ENCODE results near the gene AP1S1. TPM values are rescaled to one million over a fixed set of nuclear protein-coding genes. Genes with fewer than 3 reads are reported as not detected.

AP1S1 gene
- total RNA-seq, 1 donor from 2014 or later: 90.1 TPM

GRCh38 chr7:101162551-101163278, 8.4 kb downstream of the AP1S1 start:
- H3K4me1 Mint-ChIP-seq: peaks cover 41% of the 10 kb centered on the region
- peaks cover 48% of the 10 kb centered on the region for H3K27me3 Mint-ChIP-seq (ENCODE audit: low read depth)
- H3K27ac Mint-ChIP-seq (ENCODE audit: unreplicated experiment): peak overlapping the region; percentile 37
- peak overlapping the region; percentile 90 for H3K4me3 Mint-ChIP-seq
- no peaks in the 10 kb centered on the region for H3K9me3 Mint-ChIP-seq
- TF ChIP-seq, protein P1, sequence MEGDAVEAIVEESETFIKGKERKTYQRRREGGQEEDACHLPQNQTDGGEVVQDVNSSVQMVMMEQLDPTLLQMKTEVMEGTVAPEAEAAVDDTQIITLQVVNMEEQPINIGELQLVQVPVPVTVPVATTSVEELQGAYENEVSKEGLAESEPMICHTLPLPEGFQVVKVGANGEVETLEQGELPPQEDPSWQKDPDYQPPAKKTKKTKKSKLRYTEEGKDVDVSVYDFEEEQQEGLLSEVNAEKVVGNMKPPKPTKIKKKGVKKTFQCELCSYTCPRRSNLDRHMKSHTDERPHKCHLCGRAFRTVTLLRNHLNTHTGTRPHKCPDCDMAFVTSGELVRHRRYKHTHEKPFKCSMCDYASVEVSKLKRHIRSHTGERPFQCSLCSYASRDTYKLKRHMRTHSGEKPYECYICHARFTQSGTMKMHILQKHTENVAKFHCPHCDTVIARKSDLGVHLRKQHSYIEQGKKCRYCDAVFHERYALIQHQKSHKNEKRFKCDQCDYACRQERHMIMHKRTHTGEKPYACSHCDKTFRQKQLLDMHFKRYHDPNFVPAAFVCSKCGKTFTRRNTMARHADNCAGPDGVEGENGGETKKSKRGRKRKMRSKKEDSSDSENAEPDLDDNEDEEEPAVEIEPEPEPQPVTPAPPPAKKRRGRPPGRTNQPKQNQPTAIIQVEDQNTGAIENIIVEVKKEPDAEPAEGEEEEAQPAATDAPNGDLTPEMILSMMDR (conservative IDR thresholded peaks at IDR 0.05): no peak
- H3K36me3 Mint-ChIP-seq (ENCODE audit: low read depth): peaks cover 2% of the 10 kb centered on the region
- peak; percentile 55 for DNase-seq (ENCODE audit: low read depth, low spot score)

- no peak overlapping the region for H3K27ac Mint-ChIP-seq (ENCODE audit: unreplicated experiment)
- H3K4me3 Mint-ChIP-seq: peak overlapping the region; percentile 75
- peaks cover 55% of the 10 kb centered on the region for H3K27me3 Mint-ChIP-seq (ENCODE audit: low read depth)
- peaks cover 47% of the 10 kb centered on the region for H3K4me1 Mint-ChIP-seq
- no peaks in the 10 kb centered on the region for H3K9me3 Mint-ChIP-seq
- H3K36me3 Mint-ChIP-seq (ENCODE audit: low read depth): no peaks in the 10 kb centered on the region
- DNase-seq (ENCODE audit: low read depth, low spot score): peak; percentile 40
- TF ChIP-seq, protein P1 (conservative IDR thresholded peaks at IDR 0.05): no peak
Measured at GRCh38 chr7:101163279-101164070, 9.2 kb downstream of the AP1S1 start.

DNA sequence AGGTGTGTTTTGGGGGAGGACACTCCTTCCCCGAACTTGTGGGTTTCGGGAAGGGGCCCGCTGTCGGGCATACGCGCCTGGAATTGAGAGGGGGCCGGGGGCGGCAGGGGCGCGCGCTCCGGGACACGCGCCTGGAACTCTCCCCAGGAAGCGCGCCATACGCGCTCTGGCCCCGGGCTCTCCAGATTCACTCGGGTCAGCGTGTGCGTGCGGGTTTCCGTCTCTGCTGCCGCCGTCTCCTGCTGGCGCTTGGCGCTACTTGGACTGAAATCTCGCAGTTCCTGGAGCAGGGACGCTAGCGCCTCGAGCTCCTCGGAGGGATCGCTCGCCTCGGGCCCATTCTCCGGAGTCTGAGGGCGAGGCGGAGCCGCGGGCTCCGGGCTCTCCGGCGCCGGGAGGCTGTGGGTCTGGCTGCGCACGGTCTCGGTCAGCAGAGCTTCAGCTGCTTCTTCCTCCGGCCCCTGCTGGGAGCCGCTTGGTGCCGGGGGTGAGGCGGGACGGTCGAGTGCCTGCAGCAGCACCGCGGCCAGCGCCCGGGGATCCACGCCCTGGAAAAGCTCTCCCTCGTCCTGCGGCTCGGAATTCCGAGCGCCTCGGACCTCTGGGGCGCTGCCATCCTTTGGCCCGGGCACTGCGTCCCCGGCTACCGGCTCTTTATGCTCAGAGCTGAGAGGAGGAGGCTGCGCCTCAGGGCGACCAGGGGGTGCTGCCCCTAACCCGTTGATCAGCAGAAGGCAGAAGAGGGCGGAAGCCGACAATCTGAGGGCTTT, 10.0 kb downstream of the AP1S1 start:
- peaks cover 63% of the 10 kb centered on the region for H3K27me3 Mint-ChIP-seq (ENCODE audit: low read depth)
- H3K4me1 Mint-ChIP-seq: peaks cover 51% of the 10 kb centered on the region
- H3K36me3 Mint-ChIP-seq (ENCODE audit: low read depth): no peaks in the 10 kb centered on the region
- TF ChIP-seq, protein P1 (conservative IDR thresholded peaks at IDR 0.05): no peak
- no peaks in the 10 kb centered on the region for H3K9me3 Mint-ChIP-seq
- DNase-seq (ENCODE audit: low read depth, low spot score): peak; percentile 49
- peak overlapping the region; percentile 87 for H3K4me3 Mint-ChIP-seq
- H3K27ac Mint-ChIP-seq (ENCODE audit: unreplicated experiment): no peak overlapping the region

DNA sequence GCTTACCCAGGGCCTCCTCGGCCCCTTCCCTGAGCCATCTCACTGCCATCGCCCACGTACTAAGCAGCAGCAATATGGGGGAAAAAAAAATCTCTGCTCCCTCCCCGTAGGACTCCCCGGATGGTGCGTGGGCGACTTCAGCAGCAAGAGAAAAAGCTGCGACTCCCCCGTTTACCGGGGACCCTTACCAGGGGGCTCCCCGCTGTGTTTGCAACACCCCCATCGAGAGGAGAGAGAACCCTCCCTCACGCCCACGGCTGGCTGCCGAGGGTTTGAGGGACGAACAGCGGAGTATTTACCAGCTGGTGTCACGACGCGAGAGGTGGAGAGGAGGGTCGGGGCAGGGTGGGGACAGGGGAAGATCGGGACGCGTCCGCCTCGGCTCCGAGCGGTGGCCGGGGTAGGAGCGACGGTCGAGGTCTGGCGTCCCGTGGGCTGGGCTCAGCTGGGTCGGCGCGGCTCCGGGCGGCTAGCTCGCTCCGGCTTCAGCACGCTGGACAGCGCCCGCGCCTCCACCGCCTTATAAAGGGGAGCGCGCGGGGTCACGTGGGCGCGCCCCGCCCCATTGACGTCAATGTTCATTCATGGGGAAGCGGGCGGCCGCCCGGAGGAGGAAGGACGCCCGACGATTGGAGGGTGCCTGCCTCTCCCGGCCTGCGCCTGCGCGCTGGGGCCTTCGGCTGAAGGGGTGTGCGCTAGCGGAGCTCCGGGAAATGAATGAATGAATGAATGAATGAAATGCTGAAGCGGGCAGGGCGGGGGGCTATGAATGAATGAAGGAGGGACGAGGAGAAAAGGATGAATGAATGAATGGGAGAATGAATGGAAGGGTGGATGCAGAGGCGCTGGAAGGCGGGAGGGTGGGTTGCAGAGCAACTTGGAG, 11.0 kb downstream of the AP1S1 start, which contains the start of gene VGF:
VGF (minus strand) TSS at position 495 of the 883 bp plus-strand sequence. CDS start 726 bp downstream, outside the sequence.
- no peaks in the 10 kb centered on the region for H3K36me3 Mint-ChIP-seq (ENCODE audit: low read depth)
- no peaks in the 10 kb centered on the region for H3K9me3 Mint-ChIP-seq
- no peak within 1 kb of the TSS for H3K27ac Mint-ChIP-seq (ENCODE audit: unreplicated experiment)
- peak; percentile 93 for DNase-seq (ENCODE audit: low read depth, low spot score)
- H3K4me1 Mint-ChIP-seq: peaks cover 58% of the 10 kb centered on the region
- H3K27me3 Mint-ChIP-seq (ENCODE audit: low read depth): peaks cover 74% of the 10 kb centered on the region
- H3K4me3 Mint-ChIP-seq: peak within 1 kb of the TSS; percentile 87
- TF ChIP-seq, protein P1 (conservative IDR thresholded peaks at IDR 0.05): no peak
